Keratinocyte (primary cell): Measurements from ENCODE around the gene ETV5.

Experiments
- EZH2 ChIP-seq: IDR thresholded peaks from one replicate; pipeline ENCODE4 v1.6.1; 2012; ENCODE audit warnings: inconsistent platforms, mild to moderate bottlenecking, low read length, moderate library complexity
- TF ChIP-seq, protein P1 (sequence below), 3 experiments: IDR thresholded peaks in 1 of 3; conservative IDR thresholded peaks in 1 of 3; optimal IDR thresholded peaks in 1 of 3; 2 replicates in 2 of 3; 3 replicates in 1 of 3; pipeline versions ENCODE3 to v1.5.1; 2011; ENCODE audit warnings: low read length in 3 of 3, mild to moderate bottlenecking in 3 of 3, moderate library complexity in 2 of 3, control low read depth in 1 of 3, inconsistent platforms in 1 of 3; ENCODE audit not compliant: insufficient read depth in 2 of 3; ENCODE audit errors: extremely low read depth in 1 of 3

DNA sequence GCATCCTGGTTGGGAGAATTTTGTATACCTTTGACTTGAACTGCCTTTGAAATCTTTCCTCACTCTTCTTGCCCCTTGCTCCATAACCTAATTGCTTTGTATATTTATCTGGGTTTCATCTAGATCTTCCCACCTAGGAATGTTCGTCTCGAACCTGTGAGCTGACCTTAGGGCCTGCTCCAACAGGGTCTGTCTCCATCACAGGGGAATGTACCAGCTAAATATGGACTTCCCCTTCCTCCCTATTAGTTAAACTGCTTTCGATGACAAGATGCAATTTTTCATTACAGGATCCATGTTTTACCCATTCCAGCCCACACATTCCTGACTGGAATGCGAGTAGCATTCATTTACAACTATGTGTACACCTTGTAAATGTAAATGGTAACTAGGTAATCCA, 10.6 kb upstream of the ETV5 start:
- TF ChIP-seq, protein P1, sequence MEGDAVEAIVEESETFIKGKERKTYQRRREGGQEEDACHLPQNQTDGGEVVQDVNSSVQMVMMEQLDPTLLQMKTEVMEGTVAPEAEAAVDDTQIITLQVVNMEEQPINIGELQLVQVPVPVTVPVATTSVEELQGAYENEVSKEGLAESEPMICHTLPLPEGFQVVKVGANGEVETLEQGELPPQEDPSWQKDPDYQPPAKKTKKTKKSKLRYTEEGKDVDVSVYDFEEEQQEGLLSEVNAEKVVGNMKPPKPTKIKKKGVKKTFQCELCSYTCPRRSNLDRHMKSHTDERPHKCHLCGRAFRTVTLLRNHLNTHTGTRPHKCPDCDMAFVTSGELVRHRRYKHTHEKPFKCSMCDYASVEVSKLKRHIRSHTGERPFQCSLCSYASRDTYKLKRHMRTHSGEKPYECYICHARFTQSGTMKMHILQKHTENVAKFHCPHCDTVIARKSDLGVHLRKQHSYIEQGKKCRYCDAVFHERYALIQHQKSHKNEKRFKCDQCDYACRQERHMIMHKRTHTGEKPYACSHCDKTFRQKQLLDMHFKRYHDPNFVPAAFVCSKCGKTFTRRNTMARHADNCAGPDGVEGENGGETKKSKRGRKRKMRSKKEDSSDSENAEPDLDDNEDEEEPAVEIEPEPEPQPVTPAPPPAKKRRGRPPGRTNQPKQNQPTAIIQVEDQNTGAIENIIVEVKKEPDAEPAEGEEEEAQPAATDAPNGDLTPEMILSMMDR (optimal IDR thresholded peaks at IDR 0.05 in 1 of 3, IDR thresholded peaks at IDR 0.05 in 1 of 3, conservative IDR thresholded peaks at IDR 0.05 in 1 of 3; ENCODE audit: extremely low read depth in 1 of 3, insufficient read depth in 2 of 3, low read length in 3 of 3), result no peak
- no peak for TF ChIP-seq EZH2
